Thyroid gland (tissue), 4 donors: ENCODE data around the gene DMGDH. TPM values are rescaled to one million over a fixed set of nuclear protein-coding genes. Genes with fewer than 3 reads are reported as not detected.

ENCODE experiments used
- DNase-seq, 2 donors: peaks; one replicate each; pipeline ENCODE4 v3.0.0-alpha.2; 2019
- H3K27ac ChIP-seq, 3 donors: fragments of 200-600 bp; sonication (generic); 1 replicate in 2 of 3; 2 replicates in 1 of 3; pipeline ENCODE4 v1.5.1; 2016 to 2019; ENCODE audit warnings: mild to moderate bottlenecking in 1 of 3, moderate library complexity in 1 of 3
- H3K27me3 ChIP-seq: fragments of 200-600 bp; sonication (generic); one replicate; pipeline ENCODE4 v1.5.1; 2019
- H3K36me3 ChIP-seq, 2 donors: fragments of 200-600 bp; sonication (generic); one replicate each; pipeline ENCODE4 v1.5.1; 2016 to 2019
- H3K4me1 ChIP-seq, 2 donors: fragments of 200-600 bp; sonication (generic); one replicate each; pipeline ENCODE4 v1.5.1; 2017 to 2019
- H3K4me3 ChIP-seq, 3 donors: fragments of 200-600 bp; sonication (generic); replicated peaks in 1 of 3; 1 replicate in 2 of 3; 2 replicates in 1 of 3; pipeline ENCODE4 v1.5.1; 2016; ENCODE audit warnings: mild to moderate bottlenecking in 1 of 3
- H3K9me3 ChIP-seq: fragments of 200-600 bp; sonication (generic); one replicate; pipeline ENCODE4 v1.5.1; 2017
- CTCF ChIP-seq, 6 experiments: fragments of 200-600 bp in 3 of 6; fragments of 450-650 bp in 3 of 6; sonication (generic) in 3 of 6; IDR thresholded peaks; one replicate each; pipeline ENCODE4 v1.5.1; 2016 to 2019; ENCODE audit warnings: antibody characterized with exemption in 6 of 6, mild to moderate bottlenecking in 2 of 6, inconsistent platforms in 1 of 6, moderate library complexity in 1 of 6
- POLR2A ChIP-seq, 2 donors: fragments of 450-650 bp; IDR thresholded peaks; one replicate each; pipeline ENCODE4 v1.6.1; 2017; ENCODE audit warnings: antibody characterized with exemption in 2 of 2, mild to moderate bottlenecking in 2 of 2, moderate library complexity in 1 of 2
- WGBS, 2 donors: methylation state at CpG; one replicate each; pipeline ENCODE4 v1.1.5; 2017; 5-methylcytosine and 5-hydroxymethylcytosine counted together
- intact Hi-C: fragments of 100-400 bp; cut with DNase I; formaldehyde crosslinking; loops from one replicate; pipeline ENCODE4 v1.15.1; 2023
- total RNA-seq, 4 donors: library from RNA; depleted of rRNA; stranded (reverse); fragments of >200 nt; gene quantifications; one replicate each; pipeline ENCODE4 v1.2.3, GENCODE V29; 2016

Gene DMGDH
- total RNA-seq, 4 donors from 2014 or later = 7.0 to 15.9 (median 10.4) TPM

GRCh38 chr5:78989080-78989479 is 80.4 kb downstream of the DMGDH start:
- intact Hi-C loops = no loop called here
- H3K4me3 ChIP-seq = no peak overlapping the region
- DNase-seq = no peak
- H3K36me3 ChIP-seq = no peaks in the 10 kb centered on the region
- H3K4me1 ChIP-seq = peaks cover 0 to 4% of the 10 kb centered on the region in 2 donors
- no peaks in the 10 kb centered on the region for H3K27me3 ChIP-seq
- TF ChIP-seq POLR2A (IDR thresholded peaks at IDR 0.05) = no peak
- TF ChIP-seq CTCF (IDR thresholded peaks at IDR 0.05) = no peak
- no peak overlapping the region for H3K27ac ChIP-seq
- WGBS, 2 donors = 95 to 96% methylated on average over 12 of the region's 12 CpGs
- no peaks in the 10 kb centered on the region for H3K9me3 ChIP-seq

GRCh38 chr5:78985725-78986223 is 83.7 kb downstream of the DMGDH start:
- no peaks in the 10 kb centered on the region for H3K27me3 ChIP-seq
- no peaks in the 10 kb centered on the region for H3K36me3 ChIP-seq
- H3K9me3 ChIP-seq = no peaks in the 10 kb centered on the region
- intact Hi-C loops = no loop called here
- peak overlapping the region; percentile 97 to 98 (median 97) for H3K27ac ChIP-seq
- WGBS, 2 donors = 19 to 23% methylated on average over 11 of the region's 11 CpGs
- peak overlapping the region in 1 of 3 donors; percentile 91 for H3K4me3 ChIP-seq
- peaks cover 0 to 11% of the 10 kb centered on the region in 2 donors for H3K4me1 ChIP-seq
- DNase-seq = peak; percentile 30 to 36
- TF ChIP-seq CTCF (IDR thresholded peaks at IDR 0.05) (no peak), POLR2A (IDR thresholded peaks at IDR 0.05) (no peak)

GRCh38 chr5:78985116-78985724 is 84.3 kb downstream of the DMGDH start, which contains the start of gene ARSB:
Gene ARSB, minus strand, starts transcription at chr5:78985310. Its CDS starts 62 bp downstream, at chr5:78985248.
- H3K9me3 ChIP-seq = no peaks in the 10 kb centered on the region
- peaks cover 0 to 11% of the 10 kb centered on the region in 2 donors for H3K4me1 ChIP-seq
- H3K36me3 ChIP-seq = no peaks in the 10 kb centered on the region
- H3K27ac ChIP-seq = peak within 1 kb of the TSS; percentile 97 to 98 (median 97)
- TF ChIP-seq CTCF (IDR thresholded peaks at IDR 0.05) (no peak), POLR2A (IDR thresholded peaks at IDR 0.05) (no peak)
- peak within 1 kb of the TSS; percentile 69 to 91 (median 72) for H3K4me3 ChIP-seq
- no peaks in the 10 kb centered on the region for H3K27me3 ChIP-seq
- WGBS, 2 donors = 0 to 1% methylated on average over 17 to 22 of the region's 57 CpGs
- intact Hi-C loops = no loop called here
- peak; percentile 66 for DNase-seq

GRCh38 chr5:78984439-78985115 is 84.9 kb downstream of the DMGDH start:
- no peaks in the 10 kb centered on the region for H3K36me3 ChIP-seq
- H3K4me1 ChIP-seq = peaks cover 0 to 11% of the 10 kb centered on the region in 2 donors

More at GRCh38 chr5:78984439-78985115, 84.9 kb downstream of the DMGDH start:
- WGBS, 2 donors = 0 to 2% methylated on average over 10 to 36 of the region's 79 CpGs
- peak; percentile 90 to 91 for DNase-seq
- H3K4me3 ChIP-seq = peak overlapping the region; percentile 69 to 91 (median 72)
- intact Hi-C loops = no loop called here
- no peaks in the 10 kb centered on the region for H3K9me3 ChIP-seq
- TF ChIP-seq CTCF (IDR thresholded peaks at IDR 0.05) (peak in 5 of 6 experiments; percentile 12 to 52 (median 45)), POLR2A (IDR thresholded peaks at IDR 0.05) (peak; percentile 16 to 86)
- H3K27ac ChIP-seq = peak overlapping the region; percentile 97 to 98 (median 97)
- H3K27me3 ChIP-seq = no peaks in the 10 kb centered on the region
